ENCODE measurements around the gene ISG20.
"Not testable (repeated sequence)": the region's sequence is repeated elsewhere in the genome, so short reads cannot be mapped to it uniquely, and the experiment has no call there.

Gene ISG20

GRCh38 chr15:88619796-88620195 is 19.0 kb upstream of the ISG20 start:
- DNase-seq (ENCODE audit: low read depth) = no peak

- peak; percentile 90 for DNase-seq (ENCODE audit: low read depth)
Observed at GRCh38 chr15:88620995-88621772, 17.6 kb upstream of the ISG20 start, which contains the start of gene AEN. Gene AEN, plus strand, starts transcription at chr15:88621340. Its CDS starts 4,870 bp downstream, at chr15:88626210.

GRCh38 chr15:88621789-88622604 is 16.8 kb upstream of the ISG20 start:
- DNase-seq (ENCODE audit: low read depth) = no peak

GRCh38 chr15:88622605-88622975 is 16.2 kb upstream of the ISG20 start:
- DNase-seq (ENCODE audit: low read depth) = no peak

GRCh38 chr15:88623061-88623460 is 15.8 kb upstream of the ISG20 start:
- no peak for DNase-seq (ENCODE audit: low read depth)

- DNase-seq (ENCODE audit: low read depth) = no peak
Observed at GRCh38 chr15:88623632-88624031, 15.2 kb upstream of the ISG20 start.

- DNase-seq (ENCODE audit: low read depth) = no peak
Observed at GRCh38 chr15:88624156-88624970, 14.5 kb upstream of the ISG20 start.

GRCh38 chr15:88624971-88625490 is 13.8 kb upstream of the ISG20 start:
- DNase-seq (ENCODE audit: low read depth) = no peak

- no peak for DNase-seq (ENCODE audit: low read depth)
Observed at GRCh38 chr15:88625943-88626741, 12.7 kb upstream of the ISG20 start.

- no peak for DNase-seq (ENCODE audit: low read depth)
Observed at GRCh38 chr15:88627463-88627862, 11.4 kb upstream of the ISG20 start.

- no peak for DNase-seq (ENCODE audit: low read depth)
Observed at GRCh38 chr15:88628018-88628654, 10.7 kb upstream of the ISG20 start.

GRCh38 chr15:88629071-88629470 is 9.7 kb upstream of the ISG20 start:
- DNase-seq (ENCODE audit: low read depth) = no peak

GRCh38 chr15:88630141-88630721 is 8.6 kb upstream of the ISG20 start:
- DNase-seq (ENCODE audit: low read depth) = no peak

GRCh38 chr15:88630798-88631463 is 7.9 kb upstream of the ISG20 start:
- DNase-seq (ENCODE audit: low read depth) = no peak

- DNase-seq (ENCODE audit: low read depth) = no peak
Observed at GRCh38 chr15:88631464-88632028, 7.3 kb upstream of the ISG20 start.

GRCh38 chr15:88632797-88633196 is 6.0 kb upstream of the ISG20 start:
- DNase-seq (ENCODE audit: low read depth) = not testable (repeated sequence)

GRCh38 chr15:88634449-88634848 is 4.4 kb upstream of the ISG20 start:
- DNase-seq (ENCODE audit: low read depth) = no peak

- DNase-seq (ENCODE audit: low read depth) = no peak
Observed at GRCh38 chr15:88635318-88635717, 3.5 kb upstream of the ISG20 start.

- no peak for DNase-seq (ENCODE audit: low read depth)
Observed at GRCh38 chr15:88636050-88636449, 2.8 kb upstream of the ISG20 start.

- no peak for DNase-seq (ENCODE audit: low read depth)
Observed at GRCh38 chr15:88636654-88637053, 2.2 kb upstream of the ISG20 start.

All from CMK (cell line).